Measurements from ENCODE around the gene SP1.
"Not testable (repeated sequence)": the region's sequence is repeated elsewhere in the genome, so short reads cannot be mapped to it uniquely, and the experiment has no call there.

SP1 gene

GRCh38 chr12:53424626-53425514, 44.9 kb downstream of the SP1 start:
- TF ChIP-seq CTCF (conservative IDR thresholded peaks at IDR 0.05; ENCODE audit: control insufficient read depth, insufficient read depth, low read depth, low read length) = no peak
- H3K4me3 ChIP-seq (ENCODE audit: control insufficient read depth, low read depth, low read length) = no peak overlapping the region
- no peak for DNase-seq (ENCODE audit: low read depth)

DNA sequence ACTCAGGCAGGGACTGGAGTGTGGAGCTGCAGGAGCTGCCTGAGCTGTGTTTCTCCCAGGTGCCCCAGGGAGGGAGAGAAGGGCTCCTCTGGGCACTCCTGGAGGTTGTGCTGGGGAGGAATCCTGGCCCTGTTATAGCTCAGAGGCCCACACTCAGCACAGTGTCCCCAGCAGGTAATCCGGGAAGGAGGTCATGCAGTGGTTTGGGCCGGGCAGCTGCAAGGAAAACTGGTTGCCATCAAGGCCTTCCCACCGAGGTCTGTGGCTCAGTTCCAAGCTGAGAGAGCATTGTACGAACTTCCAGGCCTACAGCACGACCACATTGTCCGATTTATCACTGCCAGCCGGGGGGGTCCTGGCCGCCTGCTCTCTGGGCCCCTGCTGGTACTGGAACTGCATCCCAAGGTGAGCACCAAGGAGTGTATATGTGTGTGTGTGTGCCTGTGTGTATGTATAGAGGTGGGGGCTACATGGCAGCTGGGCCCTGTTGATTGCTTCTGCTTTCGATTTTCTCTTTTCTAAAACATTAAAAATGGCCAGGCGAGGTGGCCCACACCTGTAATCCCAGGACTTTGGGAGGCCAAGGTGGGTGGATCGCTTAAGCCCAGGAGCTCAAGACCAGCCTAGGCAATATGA, 45.7 kb downstream of the SP1 start:
- no peak overlapping the region for H3K4me3 ChIP-seq (ENCODE audit: control insufficient read depth, low read depth, low read length)
- DNase-seq (ENCODE audit: low read depth) = no peak
- no peak for TF ChIP-seq CTCF (conservative IDR thresholded peaks at IDR 0.05; ENCODE audit: control insufficient read depth, insufficient read depth, low read depth, low read length)

DNA sequence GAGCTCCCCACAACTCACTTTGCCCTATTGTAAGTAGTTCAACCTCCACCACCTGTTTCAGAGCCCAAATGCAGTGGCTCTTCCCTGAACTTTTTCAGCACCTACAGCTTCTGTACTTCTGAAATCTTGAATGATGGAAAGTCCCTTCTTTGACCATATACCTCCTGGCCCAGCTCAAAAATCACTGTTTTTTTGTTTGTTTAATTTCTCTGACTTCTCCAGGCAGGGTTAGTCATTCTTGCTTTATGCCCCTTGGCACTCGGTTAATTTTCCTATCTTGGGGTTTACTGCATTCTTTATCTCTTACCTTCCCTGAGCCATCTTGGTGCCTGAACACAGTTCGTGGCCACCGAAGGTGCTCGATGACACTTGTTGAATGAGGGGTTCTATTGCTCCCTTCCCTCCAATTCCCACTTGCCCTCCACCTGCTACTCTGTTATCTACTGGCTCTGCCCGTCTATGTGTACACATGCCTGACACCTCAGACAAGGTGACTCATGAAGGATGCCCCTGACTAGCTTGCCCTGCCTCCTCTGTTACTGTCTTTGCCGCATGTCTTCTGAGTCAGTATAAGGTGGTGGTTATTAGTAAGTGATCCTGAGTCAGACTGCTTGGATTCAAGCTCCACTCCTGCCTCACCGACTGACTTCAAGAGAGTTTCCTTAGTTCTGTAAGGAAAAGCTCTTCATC, 48.1 kb downstream of the SP1 start:
- no peak overlapping the region for H3K4me3 ChIP-seq (ENCODE audit: control insufficient read depth, low read depth, low read length)
- TF ChIP-seq CTCF (conservative IDR thresholded peaks at IDR 0.05; ENCODE audit: control insufficient read depth, insufficient read depth, low read depth, low read length) = no peak
- DNase-seq (ENCODE audit: low read depth) = peak; percentile 98

DNA sequence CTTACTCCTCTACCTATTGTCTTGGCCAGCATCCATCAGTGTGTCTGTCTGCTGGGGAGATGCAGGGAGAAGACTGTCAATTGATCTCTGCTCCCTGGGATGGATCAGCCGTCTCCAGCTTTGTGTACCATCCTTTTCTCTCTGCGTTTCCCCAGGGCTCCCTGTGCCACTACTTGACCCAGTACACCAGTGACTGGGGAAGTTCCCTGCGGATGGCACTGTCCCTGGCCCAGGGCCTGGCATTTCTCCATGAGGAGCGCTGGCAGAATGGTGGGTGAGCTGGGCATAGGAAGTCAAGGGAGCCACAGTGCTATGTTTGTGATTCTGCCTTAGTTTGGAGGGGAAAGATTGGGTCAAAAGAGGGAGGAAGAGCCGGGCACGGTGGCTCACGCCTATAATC, 48.8 kb downstream of the SP1 start:
- TF ChIP-seq CTCF (conservative IDR thresholded peaks at IDR 0.05; ENCODE audit: control insufficient read depth, insufficient read depth, low read depth, low read length) = no peak
- no peak for DNase-seq (ENCODE audit: low read depth)
- no peak overlapping the region for H3K4me3 ChIP-seq (ENCODE audit: control insufficient read depth, low read depth, low read length)

DNA sequence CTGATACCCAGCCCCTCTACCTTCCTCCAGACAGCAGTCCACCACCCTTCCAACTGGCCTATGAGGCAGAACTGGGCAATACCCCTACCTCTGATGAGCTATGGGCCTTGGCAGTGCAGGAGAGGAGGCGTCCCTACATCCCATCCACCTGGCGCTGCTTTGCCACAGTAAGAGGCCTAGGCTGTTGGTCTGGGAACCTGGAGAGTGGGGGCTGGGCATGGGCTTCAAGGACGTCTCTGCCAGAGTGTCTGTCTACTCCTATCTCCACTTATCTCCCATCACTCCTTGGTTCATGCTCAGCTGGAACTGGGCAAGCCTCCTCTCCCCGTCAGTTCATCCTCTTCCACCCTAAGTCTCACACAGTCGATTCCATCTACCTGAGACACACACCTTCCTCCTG, 50.1 kb downstream of the SP1 start:
- no peak for TF ChIP-seq CTCF (conservative IDR thresholded peaks at IDR 0.05; ENCODE audit: control insufficient read depth, insufficient read depth, low read depth, low read length)
- no peak for DNase-seq (ENCODE audit: low read depth)
- H3K4me3 ChIP-seq (ENCODE audit: control insufficient read depth, low read depth, low read length) = no peak overlapping the region

GRCh38 chr12:53431187-53431586, 51.2 kb downstream of the SP1 start:
- no peak overlapping the region for H3K4me3 ChIP-seq (ENCODE audit: control insufficient read depth, low read depth, low read length)
- no peak for TF ChIP-seq CTCF (conservative IDR thresholded peaks at IDR 0.05; ENCODE audit: control insufficient read depth, insufficient read depth, low read depth, low read length)
- peak; percentile 57 for DNase-seq (ENCODE audit: low read depth)

DNA sequence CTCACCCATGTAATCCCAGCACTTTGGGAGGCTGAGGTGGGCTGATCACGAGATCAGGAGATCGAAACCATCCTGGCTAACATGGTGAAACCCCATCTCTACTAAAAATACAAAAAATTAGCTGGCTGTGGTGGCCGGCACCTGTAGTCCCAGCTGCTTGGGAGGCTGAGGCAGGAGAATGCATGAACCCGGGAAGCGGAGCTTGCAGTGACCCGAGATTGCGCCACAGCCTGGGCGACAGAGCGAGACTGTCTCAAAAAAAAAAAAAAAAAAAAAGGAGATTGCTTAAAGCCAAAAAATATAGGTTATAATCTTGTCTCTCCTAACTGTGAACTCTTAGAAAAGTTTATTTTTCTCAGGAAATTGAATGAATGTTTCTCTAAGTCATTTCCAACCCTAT, 55.4 kb downstream of the SP1 start:
- DNase-seq (ENCODE audit: low read depth); H3K4me3 ChIP-seq (ENCODE audit: control insufficient read depth, low read depth, low read length): not testable (repeated sequence)

DNA sequence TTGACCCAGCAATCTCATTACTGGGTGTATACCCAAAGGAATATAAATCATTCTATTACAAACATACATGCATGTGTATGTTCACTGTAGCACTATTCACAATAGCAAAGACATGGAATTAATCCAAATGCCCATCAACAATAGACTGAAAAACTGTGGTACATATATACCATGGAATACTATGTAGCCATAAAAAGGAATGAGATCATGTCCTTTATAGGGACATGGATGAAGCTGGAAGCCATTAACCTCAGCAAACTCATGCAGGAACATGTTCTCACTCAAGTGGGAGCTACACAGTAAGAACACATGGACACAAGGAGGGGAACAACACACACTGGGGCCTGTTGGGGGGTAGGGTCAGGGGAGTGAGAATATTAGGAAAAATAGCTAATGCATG, 59.6 kb downstream of the SP1 start:
- H3K4me3 ChIP-seq (ENCODE audit: control insufficient read depth, low read depth, low read length); DNase-seq (ENCODE audit: low read depth): not testable (repeated sequence)
